GM18867 (cell line): ENCODE results near the gene MT1B.
A peak's percentile ranks its signal among the peaks of the same experiment; 100 is the strongest.

Source experiments
- ATAC-seq: cut with Tn5 transposase; IDR thresholded peaks from one replicate; pipeline ENCODE4 v1.9.1; 2021; ENCODE audit warnings: mild to moderate bottlenecking, moderate library complexity; ENCODE audit not compliant: unreplicated experiment

Gene MT1B

GRCh38 chr16:56651586-56651985 lies at the start of gene MT1B:
MT1B (plus strand) TSS chr16:56651886; CDS start chr16:56651954, 68 bp downstream.
- no peak for ATAC-seq

- no peak for ATAC-seq
Measured at GRCh38 chr16:56603589-56603988, 48.1 kb upstream of the MT1B start.

GRCh38 chr16:56604966-56605365 lies 46.7 kb upstream of the MT1B start:
- ATAC-seq = no peak

- ATAC-seq = no peak
Measured at GRCh38 chr16:56605475-56605874, 46.2 kb upstream of the MT1B start.

- no peak for ATAC-seq
Measured at GRCh38 chr16:56606071-56606475, 45.6 kb upstream of the MT1B start.

GRCh38 chr16:56606476-56607108 lies 45.1 kb upstream of the MT1B start:
- ATAC-seq = no peak

- no peak for ATAC-seq
Measured at GRCh38 chr16:56607109-56607618, 44.5 kb upstream of the MT1B start.

- ATAC-seq = no peak
Measured at GRCh38 chr16:56607675-56608042, 44.0 kb upstream of the MT1B start.

- peak; percentile 91 for ATAC-seq
Measured at GRCh38 chr16:56608043-56608875, 43.4 kb upstream of the MT1B start, which contains the start of gene MT2A. MT2A (plus strand) TSS chr16:56608584; CDS start chr16:56608656, 72 bp downstream.

- ATAC-seq = no peak
Measured at GRCh38 chr16:56608876-56609462, 42.7 kb upstream of the MT1B start.

GRCh38 chr16:56609463-56609921 lies 42.2 kb upstream of the MT1B start:
- peak; percentile 41 for ATAC-seq

- ATAC-seq = no peak
Measured at GRCh38 chr16:56610017-56610608, 41.6 kb upstream of the MT1B start.

GRCh38 chr16:56610609-56611111 lies 41.0 kb upstream of the MT1B start:
- ATAC-seq = no peak

GRCh38 chr16:56611281-56611833 lies 40.3 kb upstream of the MT1B start:
- no peak for ATAC-seq

GRCh38 chr16:56613706-56614105 lies 38.0 kb upstream of the MT1B start:
- no peak for ATAC-seq

- ATAC-seq = no peak
Measured at GRCh38 chr16:56614549-56614991, 37.1 kb upstream of the MT1B start.

- ATAC-seq = no peak
Measured at GRCh38 chr16:56615353-56615752, 36.3 kb upstream of the MT1B start.

- ATAC-seq = no peak
Measured at GRCh38 chr16:56616608-56617211, 35.0 kb upstream of the MT1B start.

GRCh38 chr16:56617212-56618085 lies 34.2 kb upstream of the MT1B start:
- no peak for ATAC-seq
